NOMO-1 treated with dmso at 0.1 percent for 144 hours (cell line): ENCODE data around the gene PLXNA2.
A peak's percentile ranks its signal among the peaks of the same experiment; 100 is the strongest.

Experiments used
- DNase-seq: peaks from one replicate; lab custom pipeline; 2025; ENCODE audit not compliant: unreplicated experiment; lab: John Stamatoyannopoulos, UW

The PLXNA2 gene

DNA sequence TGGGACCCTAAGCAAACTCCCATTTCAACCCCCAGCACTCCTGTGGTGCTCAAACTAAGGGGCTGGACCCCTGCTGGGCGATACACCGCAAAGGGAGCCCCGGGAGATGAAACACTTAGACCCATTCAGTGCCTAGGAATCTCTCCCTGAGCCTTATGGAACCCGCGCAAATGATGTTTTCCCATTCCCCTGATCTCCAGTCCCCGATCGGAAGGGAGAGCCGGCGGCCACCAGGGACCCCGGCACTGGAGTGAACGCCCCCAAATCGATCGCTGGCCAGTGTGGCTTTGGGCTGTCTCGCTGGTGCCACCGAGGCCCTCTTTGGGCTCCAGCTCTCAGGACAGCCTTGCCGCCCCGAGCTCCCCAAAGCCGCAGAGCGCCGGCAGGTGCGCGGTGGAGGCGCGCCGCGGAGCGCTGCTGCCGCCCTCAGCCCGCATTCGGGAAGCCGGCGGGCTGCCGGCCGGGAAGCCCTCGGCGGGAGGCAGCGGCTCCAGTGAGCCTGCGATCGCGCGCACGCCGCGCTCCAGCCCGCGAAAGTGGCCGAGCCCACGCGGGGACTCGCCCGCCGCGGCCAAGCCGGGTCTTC, 1.1 kb downstream of the PLXNA2 start:
- DNase-seq = no peak

DNA sequence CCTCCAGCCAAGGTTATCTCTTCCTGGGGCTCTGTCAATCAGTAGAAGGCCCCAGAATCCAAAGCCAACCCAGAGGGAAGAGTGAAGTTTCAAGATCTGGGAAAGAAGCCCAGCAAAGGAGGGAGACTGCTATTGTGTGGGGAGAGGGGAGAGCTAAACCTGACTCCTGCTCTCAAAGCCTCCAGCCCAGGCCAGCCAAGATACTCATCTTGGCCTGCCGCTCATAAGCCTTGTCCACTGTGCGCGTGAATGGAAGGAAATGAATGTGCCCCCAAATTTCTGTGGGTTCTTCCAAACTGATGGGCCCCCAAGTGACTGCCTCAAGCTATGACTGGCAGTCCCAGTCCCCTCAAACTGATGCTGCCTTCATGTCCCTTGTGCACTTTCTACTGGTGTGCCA, 2.0 kb downstream of the PLXNA2 start:
- no peak for DNase-seq

DNA sequence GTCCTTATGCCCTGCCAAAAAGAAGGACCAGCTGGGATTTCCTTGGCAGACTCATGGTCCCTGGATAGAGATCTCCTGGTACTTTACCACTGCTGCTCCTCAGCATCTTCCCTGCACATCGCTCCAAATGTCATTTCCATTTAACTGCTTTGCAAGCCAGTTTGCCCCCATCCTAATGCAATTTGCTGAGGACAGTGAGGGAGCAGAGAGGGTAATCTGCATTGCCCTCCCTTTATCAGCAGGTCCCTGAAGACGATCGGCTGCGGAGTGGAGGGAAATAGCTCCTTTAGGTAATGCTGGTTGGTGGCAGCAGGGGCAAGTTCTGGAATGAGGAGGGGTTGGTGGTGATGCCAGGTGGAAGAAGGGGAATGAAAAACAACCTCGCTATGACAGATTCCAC, 2.7 kb downstream of the PLXNA2 start:
- DNase-seq = no peak

DNA sequence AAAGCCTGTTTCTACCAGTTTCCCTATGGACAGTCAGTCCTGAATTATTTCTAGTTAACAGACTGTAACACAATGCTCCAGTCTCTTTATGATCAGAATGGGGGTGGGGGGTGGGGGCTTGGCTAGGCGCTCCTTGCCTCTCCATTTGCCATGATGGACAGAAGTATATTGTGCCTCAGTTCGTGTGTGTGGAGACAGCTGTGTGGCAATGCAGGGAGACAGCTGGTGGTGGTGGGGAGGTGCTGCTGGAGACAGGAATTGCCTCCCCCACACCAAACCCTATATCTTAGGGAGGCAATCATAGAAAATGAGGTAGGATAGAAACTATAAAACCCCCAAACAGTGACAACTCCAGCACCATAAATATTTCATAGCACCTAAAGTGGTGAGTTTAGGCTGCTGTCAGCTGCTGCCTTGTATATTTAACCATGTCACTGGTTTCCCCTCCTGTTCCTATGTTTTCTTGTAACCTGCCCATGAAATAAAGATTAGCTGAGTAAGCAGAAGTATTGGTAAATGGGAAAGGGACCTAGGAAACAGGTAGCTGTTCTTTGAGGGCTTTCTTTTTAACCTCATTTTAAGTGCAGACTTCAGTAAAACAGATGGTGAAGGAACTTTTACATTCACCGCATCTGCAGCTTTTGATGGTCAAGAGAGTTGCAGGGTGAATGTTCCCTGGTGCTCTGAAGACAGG, 3.4 kb downstream of the PLXNA2 start:
- DNase-seq = no peak

DNA sequence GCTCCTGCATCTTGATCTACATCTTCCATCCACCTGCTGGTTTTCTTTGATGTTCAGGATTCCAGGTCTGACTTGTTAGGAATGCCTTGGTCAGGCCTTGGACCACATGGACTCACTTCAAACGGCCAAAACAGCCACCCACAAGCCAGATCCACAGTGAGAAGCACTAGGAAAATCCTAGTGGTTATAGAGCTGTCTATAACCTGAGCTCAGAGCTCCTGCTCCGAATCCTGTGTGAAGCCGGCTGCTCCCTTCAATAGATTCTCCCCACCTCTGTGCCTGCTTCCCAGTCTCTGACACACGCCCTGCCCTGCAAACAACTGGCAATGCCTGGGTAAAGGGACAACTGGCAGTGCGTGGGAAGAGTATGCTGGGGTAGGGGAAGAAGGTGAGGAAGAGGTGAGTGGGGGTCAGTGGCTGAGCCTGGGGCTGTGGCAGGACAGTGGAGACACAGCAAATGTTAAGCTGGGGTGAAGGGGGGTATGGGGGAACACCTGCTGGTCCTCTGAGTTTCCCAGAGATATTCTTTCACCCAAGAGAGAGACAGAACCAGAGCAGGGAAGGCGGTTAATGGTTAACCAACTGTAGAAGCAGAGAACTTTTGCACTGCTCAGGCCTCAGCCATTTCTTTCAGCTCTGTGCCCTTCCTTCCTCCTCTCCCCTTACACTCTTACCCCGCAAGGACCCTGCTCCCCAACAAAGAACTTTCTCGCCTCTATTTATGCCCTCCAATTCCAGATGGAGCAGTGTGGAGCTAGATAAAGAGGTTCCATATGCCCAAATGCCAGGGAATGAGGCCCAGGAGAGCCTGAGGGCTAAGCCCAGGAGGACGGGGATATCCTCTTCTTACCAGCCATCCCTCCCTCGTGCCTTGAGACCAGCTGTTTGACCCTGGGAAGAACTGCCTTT, 4.5 kb downstream of the PLXNA2 start:
- no peak for DNase-seq

DNA sequence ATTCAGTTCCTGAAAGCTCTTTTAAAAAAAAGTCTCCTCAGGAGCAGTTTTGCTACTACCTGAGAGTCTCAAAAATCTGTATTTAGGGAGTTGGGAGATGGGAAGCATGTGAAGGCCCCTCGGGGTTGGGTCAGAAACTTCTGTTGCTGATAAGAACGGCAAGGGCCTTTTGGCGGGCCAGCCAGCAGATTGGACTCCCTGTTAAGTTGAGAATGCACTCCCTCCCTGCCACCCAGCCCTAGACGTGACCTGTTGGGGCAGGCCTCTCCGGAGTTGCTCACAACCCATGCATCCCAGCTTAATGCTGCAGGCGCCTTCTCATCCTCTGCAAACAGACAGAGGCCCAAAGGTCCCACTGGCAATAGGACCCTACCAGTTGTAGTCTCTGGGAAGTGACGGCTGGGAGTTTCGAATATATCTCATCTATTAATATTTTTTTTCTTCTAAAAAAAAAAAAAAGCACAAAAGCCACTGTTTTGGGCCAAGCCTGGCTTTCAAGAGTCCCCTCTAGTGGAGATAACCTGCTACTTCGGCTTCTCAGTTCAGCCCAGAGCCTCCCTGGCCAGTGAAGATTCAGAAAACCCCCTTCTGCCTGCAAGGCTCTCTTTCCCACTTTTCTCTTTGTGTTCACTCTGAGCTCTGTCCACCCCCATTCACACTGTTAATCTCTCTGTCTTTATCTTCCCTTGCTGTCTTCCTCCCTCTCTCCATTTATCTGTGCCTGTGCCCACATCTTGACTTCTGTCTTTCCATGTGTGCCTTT, 5.3 kb downstream of the PLXNA2 start:
- no peak for DNase-seq

DNA sequence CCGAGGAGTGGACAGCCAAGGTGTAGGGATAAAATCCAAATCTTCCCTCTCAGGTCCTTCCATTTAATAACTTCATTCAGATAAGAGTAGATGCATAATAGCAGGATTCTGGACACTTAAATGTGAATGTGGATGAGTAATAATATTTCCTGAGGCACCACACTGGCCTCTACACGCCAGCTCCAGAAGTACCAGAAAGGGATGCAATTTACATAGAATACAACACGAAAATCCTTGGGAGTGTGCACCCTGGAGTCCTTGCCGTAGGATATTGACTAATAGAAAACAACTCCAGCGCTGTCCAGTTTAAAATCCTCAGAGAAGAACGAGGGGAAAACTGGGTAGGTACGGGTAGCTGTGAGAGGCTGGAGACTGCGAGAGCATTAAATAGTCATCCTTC, 6.9 kb downstream of the PLXNA2 start:
- DNase-seq = no peak

DNA sequence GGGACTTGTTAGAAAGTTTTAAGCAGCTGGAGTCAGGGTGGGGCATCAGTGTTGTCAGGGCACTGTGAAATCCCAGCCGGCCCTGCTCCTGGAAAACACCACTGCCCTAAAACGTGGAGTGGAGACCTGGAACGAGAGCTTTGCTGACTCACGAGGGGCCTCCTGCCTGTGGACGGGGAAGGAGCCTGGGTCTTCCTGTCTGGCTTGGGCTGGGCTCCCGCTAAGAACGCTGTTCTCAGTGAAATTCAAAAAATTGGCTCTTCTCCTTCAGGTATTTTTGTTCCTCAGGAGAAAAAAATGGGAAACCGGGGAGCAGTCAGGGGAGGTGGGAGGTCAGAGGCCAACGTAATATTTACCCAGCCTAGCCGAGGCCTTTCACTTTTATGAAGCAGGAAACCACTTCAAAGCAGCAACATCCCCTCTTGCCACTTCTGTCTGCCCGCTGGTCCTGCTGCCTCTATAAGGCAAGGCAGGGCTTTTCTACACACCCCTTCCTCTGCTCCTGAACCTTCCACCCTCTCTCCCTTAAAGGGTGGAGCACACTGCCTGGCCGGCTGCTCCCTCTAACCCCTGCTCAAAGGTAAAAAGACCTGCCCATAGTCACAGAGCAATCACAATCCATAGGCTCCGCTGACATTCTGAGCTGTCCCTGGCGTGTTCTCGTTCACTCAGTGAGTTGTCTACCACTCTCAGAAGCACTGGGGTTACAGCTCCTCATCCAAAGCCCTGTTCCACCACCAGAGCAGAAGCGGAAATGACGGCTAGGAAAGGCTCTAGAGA, 8.0 kb downstream of the PLXNA2 start:
- DNase-seq = no peak

DNA sequence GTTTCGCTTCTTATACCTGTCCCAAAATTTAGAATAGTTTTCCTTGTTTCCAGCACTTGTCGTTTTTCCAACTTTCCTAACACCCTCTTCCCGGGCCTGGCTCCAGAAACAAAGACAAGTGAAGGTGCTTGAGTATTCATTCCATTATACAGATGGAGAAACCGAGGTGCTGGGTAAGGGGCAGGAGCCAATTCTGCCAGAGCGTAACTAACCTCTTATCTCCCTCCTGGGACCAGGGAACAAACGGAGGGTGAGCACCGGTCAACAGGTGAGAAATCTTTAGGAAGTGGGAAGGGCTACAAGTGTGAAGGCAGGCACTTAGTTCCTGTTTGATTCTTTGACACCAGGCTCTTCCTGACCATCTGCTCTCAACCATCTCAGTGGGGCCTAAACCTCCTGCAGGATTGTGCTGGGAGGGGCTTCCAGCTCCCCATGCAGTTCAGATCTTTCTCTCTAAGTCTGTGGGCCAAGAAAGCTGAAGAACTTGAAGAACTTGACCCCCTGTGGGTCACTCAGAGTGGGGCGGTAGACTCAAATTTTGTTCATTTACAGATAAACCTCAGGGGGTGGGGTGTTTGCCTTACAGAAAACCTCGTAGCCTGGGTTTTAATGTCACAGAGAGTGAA, 8.7 kb downstream of the PLXNA2 start:
- no peak for DNase-seq

DNA sequence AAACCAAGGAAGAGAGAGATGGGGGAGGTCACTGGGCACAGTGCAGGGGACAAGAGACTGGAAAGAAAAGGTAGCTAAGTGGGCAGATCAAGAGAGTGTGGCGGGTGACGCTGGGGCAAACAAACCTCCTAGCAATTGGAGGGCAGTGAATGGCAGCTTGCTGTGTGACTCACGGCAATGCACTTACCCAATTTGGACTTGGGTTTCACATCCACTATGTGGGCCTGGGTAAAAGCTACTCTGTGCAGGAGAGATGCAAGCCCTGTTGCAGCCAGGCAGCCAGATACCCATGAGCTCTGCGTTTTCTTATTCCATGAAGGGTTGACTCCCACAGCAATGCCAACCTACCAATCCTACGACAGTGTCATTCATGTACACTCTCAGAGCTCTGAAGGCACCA, 9.5 kb downstream of the PLXNA2 start:
- DNase-seq = peak; percentile 43

DNA sequence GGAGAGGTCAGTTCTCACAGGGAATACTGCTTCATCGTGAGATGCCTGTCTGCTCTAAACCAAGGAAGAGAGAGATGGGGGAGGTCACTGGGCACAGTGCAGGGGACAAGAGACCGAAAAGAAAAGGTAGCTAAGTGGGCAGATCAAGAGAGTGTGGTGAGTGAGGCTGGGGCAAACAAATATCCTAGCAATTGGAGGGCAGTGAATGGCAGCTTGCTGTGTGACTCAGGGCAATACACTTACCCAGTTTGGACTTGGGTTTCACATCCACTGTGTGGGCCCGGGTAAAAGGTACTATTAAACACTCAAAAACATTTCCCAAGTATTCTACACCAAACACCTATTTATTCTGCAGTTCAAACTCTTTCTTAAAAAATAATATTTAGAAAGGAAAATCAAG, 10.2 kb downstream of the PLXNA2 start:
- DNase-seq = no peak

DNA sequence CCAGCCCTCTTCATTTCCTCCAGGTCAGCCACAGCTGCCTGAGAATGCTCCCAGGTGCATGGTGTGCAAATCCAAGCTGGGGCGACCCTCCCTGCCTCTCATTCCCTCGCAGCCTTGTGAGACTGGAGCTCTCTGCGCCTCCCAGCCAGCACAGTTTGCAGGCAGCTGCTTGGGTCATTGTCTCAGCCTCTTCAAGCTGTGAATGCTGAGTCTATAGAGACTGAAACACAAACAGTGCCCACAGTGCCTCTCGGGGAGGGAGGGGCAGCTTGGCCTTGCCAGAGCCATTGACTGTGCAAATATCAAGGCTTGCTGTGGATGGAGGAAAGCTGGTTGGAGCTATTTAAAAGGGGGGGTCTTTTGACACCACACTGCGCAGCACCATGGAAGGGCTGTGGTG, 10.6 kb downstream of the PLXNA2 start:
- DNase-seq = no peak

DNA sequence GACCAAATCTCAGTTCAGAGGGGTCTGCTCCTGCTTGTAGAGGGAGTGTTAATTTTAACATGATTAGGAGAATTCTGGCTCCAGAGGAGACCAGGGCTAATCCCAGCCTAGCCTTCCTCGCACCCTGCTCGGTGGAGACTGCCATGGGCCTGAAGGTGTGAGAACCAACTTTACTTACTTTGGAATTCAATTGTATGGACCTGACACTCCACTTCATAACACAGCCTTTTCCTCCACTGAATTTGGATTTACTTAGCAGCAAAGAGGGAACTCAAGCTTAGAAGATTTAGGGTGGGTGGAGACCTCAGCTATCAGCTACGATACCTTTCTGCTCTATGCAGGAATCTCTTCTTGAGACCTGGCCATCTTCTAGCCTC, 11.5 kb downstream of the PLXNA2 start:
- no peak for DNase-seq

DNA sequence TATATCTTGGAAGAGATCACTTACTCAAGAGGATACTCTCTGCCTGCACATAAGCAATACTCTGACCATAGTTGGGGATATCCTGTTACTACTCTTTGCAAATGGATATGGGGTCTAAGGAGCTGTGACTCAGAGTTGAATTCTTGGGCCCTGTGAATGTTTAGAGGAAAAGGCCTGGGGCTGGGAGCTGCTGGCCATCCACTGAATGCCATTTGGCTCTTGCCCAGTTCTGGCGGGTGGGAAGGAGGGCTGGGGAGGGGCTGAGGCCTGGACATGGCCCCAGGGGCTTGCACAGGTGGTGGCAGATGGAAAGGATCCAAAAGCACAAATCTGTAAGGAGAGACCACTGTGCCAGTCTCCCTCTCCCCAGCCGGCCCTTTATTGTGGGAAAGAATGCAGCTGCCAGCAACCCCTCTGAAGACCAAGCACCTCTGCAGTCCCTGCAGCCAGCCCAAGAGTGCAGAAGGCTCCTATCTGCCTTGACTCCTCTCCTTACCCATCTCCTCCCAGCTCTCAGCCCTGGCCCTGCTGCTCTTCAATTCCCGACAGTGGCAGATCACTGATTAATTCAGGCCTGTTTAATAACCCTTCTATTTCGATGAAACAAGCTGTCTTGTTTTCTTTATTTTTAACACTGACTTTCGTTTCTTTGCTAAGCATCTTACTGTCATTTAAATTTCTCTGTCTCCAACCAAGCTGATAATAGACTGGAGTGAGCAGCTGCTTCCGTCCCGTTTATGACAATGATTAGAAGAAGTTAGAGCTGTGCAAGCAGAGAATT, 12.1 kb downstream of the PLXNA2 start:
- no peak for DNase-seq

DNA sequence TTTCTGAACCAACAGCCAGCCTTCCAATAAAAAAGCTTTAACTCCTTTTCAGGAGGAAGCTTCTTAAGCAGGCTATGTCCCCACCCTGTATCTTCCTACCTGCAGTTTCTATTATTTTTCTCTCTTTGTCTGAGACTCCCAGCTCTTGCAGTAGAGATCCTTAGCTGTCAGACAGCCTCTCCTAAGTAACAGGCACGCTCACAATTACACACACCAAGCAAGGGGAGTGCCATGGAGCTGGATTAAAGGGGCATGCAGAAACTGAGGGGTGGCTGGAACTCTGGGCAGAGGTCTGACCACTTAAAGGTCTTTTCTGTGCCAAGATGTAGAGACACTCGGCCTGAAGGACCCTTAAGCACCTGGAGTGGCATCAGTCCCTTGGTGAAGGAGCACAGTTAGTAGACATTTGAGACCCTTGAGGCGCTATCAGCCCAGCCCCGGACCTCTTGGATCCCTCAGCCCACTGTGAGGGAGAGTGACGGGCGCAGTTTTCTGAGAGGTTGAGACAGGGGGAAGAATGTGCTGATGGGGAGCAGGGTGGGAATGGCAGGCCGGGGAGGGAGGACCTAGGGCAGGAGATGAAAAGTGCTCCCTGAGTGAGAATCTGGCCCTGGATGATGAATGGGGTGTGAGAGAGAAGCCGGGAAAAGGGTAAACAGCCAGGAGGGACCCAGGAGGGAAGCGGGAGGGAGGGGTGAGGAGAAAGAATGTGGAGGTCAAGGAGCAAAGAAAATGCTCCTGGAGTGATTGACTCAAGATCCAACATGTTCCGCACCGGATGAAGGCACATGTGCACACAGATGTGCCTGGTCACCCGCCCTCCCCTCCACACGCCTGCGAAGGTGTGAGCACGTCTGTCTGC, 13.3 kb downstream of the PLXNA2 start:
- no peak for DNase-seq

DNA sequence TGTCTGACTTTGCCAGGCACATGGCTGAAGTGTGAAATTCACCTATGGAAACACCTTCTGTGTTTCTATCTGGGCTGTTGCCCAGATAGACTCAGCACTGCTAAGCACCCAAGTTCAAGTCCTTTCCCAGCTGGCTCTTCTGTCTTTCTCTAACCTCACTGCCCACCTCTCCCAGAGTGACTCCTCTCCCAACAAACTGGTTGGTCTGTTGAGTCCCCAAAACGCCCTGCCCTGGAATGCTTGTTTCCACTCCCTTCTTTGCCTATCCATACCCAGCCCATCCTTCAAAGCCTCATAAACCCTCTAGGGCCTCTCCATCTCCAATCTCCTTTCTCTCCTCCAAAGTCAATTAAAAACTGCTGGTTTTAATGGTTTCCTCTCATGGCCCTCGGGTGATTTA, 15.6 kb downstream of the PLXNA2 start:
- DNase-seq = no peak

DNA sequence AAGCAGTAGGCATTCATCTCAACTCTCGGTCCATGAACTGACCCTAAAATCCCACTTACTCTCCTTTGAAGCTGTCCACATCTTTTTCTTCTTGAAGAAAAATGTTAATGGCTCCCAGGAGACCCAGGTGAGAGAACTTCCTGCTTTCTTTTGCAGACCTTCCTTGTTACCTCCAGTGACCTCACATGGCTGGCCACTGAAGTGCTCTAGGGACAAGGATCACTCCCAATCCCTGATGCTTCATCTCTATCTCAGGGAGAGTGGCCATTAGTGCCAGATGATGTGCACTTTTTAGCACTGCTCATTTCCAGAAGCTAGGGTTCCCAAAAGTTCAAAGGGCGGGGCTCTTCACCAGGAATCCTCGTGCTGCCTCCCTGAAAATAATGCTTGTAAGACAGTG, 16.2 kb downstream of the PLXNA2 start:
- DNase-seq = no peak

DNA sequence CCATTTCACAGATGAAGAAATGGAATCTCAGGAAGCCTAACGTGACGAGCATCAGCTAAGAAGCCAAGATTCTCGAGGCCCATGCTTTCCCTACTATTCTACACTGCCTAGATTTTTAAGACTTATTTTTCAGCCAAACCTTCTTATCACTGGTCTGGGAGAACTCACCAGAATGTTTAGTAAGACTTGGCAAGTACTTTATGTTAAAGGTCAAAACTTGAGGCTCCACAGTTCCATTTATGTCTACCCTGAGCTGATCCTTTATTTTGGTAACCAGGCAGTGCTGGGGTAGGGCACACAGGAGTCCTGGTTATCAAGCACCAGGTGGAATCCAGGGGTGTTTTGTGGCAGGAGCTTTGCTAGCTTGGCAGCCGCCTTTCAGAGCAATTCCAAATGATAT, 16.8 kb downstream of the PLXNA2 start:
- no peak for DNase-seq
